Limb (tissue), 2 donors: ENCODE measurements around the gene UCN.
"Not testable (repeated sequence)": the region's sequence is repeated elsewhere in the genome, so short reads cannot be mapped to it uniquely, and the experiment has no call there.

Experiments used
- DNase-seq, 2 donors: peaks; one replicate each; pipeline ENCODE4 v3.0.0-alpha.2; 2016; ENCODE audit errors: extremely low spot score in 2 of 2

The UCN gene

GRCh38 chr2:27285481-27285880 is 22.8 kb downstream of the UCN start:
- no peak for DNase-seq

GRCh38 chr2:27284996-27285395 is 23.2 kb downstream of the UCN start:
- no peak for DNase-seq

- DNase-seq, result no peak
Observed at GRCh38 chr2:27282892-27283291, 25.4 kb downstream of the UCN start.

- DNase-seq, result no peak
Observed at GRCh38 chr2:27281855-27282559, 26.2 kb downstream of the UCN start, which contains the start of gene TRIM54. Gene TRIM54 (plus strand): TSS chr2:27282429. CDS start chr2:27282732, 303 bp downstream.

DNA sequence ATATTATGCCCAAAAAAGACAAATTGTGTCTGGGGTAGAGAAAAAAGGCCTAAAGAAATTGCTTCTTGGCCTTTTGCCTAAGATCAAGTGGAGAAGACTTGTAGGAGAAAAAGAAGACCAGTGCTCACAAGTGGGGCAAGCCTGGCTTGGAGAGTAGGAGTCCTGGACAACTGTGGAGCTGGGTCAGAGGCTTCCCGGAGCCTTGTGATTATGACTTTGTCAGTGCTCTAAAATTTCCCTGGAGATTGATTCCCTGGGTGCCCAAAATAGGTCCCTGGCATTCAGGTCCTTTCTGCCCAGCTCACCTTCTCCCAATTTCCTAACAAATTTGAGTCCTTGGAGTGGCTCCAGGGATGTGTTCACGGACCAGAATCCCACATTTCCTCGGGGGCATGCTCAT is 26.8 kb downstream of the UCN start:
- no peak for DNase-seq

DNA sequence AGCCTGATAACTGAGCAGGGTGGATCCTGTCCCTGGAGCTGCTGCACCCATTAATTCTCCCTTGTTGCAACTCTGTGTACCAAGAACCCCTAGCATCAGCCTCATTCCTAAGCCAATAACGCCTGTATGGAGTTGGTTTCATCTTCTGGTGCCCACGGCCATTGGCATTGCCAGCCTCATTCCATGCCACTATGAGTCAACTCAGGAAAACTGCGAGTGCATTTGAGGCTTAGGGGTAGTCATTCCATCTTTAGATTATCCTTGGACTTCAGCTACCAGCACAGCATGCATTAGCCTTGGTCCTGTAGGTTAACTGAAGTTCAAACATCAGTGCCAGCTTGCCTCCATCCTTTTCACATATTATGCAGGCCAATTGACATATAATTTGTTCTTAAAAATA is 27.4 kb downstream of the UCN start:
- no peak for DNase-seq

GRCh38 chr2:27278010-27278409 is 30.2 kb downstream of the UCN start:
- no peak for DNase-seq

DNA sequence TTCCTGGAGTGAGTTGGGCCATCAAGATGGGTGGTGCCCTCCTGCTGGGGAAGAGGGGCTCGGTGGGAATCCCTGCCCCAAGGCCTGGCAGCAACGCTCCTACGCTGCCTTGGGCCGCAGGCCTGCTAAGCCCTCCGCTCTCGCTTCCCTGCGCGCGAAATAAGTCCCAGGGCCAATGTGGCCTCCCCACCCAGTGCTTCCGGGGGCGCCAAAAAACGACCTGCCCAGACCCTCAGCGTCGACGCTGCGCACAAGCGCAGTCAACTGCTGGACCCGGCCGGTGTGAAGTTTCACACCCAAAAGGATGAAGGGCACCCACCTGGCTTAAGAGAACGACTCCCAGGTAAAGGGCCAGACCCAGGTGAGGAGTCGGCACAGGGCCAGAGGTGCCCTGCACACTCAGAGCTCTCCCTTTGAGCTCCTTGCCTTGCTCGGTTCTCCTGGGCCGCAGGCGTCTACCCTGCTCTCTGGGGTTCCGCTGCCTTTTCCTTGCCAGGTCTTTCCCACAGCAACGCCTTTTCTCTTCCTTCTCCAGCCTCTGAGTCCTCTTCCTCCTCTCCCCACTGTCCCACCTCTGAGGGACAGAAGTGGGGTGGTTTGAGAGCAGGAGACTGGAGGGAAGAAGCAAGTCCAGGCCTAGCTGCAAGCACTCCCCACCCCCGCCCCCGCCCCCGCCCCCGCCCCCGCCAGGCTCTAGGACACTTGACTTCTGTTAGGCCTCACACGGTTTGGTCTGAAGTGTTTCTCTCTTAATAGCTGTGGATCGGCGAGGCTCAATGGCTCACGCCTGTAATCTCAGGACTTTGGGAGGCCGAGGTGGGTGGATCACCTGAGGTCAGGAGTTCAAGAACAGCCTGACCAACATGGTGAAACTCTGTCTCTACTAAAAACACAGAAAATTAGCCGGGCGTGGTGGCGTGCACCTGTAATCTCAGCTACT is 32.8 kb downstream of the UCN start, which contains the start of gene DNAJC5G:
Gene DNAJC5G, plus strand, starts transcription at position 223 of the 940 bp plus-strand sequence. CDS start 1,296 bp downstream, outside the sequence.
- DNase-seq, result no peak

DNA sequence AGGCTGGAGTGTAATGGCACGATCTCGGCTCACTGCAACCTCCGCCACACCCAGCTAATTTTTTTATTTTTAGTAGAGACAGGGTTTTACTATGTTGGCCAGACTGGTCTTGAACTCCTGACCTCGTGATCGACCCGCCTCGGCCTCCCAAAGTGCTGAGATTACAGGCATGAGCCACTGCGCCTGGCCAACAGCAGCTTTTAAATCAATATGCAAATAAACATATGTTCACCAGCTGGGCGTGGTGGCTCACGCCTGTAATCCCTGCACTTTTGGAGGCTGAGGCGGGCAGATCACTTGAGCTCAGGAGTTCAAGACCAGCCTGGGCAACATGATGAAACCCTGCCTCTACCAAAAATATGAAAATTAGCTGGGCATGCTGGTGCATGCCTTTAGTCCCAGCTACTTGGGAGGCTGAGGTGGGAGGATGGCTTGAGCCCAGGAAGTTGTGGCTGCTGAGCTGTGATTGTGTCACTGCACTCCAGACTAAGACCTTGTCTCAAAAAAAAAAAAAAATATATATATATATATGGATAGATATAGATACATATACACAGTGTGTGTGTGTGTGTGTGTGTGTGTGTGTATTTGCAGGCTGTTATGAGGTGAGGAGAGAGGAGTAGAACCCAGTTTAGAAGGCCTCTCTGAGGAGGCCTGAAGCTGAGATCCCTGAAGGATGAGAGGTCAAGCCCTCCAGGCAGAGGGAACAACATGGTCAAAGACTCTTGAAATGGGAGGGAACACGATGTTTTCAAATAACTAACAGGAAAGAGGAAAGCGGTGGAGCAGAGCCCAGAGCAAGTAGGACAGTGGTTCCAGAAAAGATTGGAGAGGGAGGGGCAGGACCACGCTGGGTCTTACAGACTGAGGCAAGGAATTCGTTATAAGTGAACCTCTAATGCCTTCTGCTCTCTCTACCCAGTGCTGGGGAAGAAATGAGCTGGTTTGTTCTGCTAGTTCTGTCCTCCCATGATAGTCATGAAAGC is 35.4 kb downstream of the UCN start:
- DNase-seq, result not testable (repeated sequence)

DNA sequence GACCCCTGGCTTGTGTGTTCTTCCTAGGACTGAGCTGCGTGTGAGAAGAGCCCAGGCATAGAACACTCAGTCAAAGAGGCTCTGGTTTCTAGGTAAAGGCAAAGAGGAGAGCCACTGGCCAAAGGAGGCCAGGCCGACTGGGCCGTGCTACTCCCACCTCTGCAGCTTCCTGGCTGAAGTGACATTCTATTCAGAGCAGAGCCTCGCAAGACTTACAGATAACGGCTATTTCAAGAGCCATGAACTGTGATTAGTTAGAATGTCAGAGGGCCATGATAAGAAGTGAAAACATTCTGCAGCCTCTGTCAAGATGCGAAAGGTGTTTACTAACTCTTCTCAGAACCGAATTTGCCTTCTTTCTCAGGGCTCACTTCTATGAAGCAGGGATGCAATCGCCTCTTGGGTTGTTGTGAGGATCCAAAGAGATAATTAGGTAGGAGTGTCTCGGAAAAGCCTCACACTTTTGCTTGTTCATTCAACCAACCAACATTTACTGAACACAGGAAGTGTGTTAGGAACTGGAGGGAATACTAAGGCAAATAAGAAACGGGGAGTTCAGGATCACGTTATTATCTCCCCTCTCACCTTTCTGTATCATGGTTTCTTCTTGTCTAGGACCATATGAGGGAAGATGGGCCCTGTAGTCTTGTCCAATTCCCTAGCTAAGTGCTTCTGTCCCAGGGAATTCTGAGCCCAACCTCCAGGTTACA is 36.5 kb downstream of the UCN start:
- DNase-seq, result no peak

- DNase-seq, result no peak
Observed at GRCh38 chr2:27270670-27271069, 37.6 kb downstream of the UCN start.

GRCh38 chr2:27270131-27270530 is 38.1 kb downstream of the UCN start:
- DNase-seq, result no peak

GRCh38 chr2:27268296-27268695 is 39.9 kb downstream of the UCN start:
- DNase-seq, result not testable (repeated sequence)

GRCh38 chr2:27265536-27265870 is 42.7 kb downstream of the UCN start:
- no peak for DNase-seq

- peak; percentile 48 to 79 for DNase-seq
Observed at GRCh38 chr2:27264753-27265535, 43.3 kb downstream of the UCN start.

- DNase-seq, result no peak
Observed at GRCh38 chr2:27264253-27264752, 43.9 kb downstream of the UCN start.

- DNase-seq, result no peak
Observed at GRCh38 chr2:27263287-27264252, 44.7 kb downstream of the UCN start.
